Spleen (tissue), 3 donors: ENCODE data around the gene TAF10.

Experiments
- POLR2A ChIP-seq, 3 donors: fragments of 450-650 bp; IDR thresholded peaks; one replicate each; pipeline ENCODE4 v1.5.1; 2017; ENCODE audit warnings: antibody characterized with exemption in 3 of 3, mild to moderate bottlenecking in 1 of 3
- POLR2AphosphoS5 ChIP-seq, 3 donors: sonication (generic); formaldehyde crosslinking; IDR thresholded peaks; one replicate each; pipeline ENCODE4 v1.5.1; 2017; ENCODE audit warnings: antibody characterized with exemption in 3 of 3

GRCh38 chr11:6571434-6572008 lies 40.5 kb downstream of the TAF10 start:
- no peak for TF ChIP-seq POLR2A (IDR thresholded peaks at IDR 0.05)
- TF ChIP-seq POLR2AphosphoS5 (IDR thresholded peaks at IDR 0.05) = no peak
